HG03521 (cell line): ENCODE results near the gene TPR.
A peak's percentile ranks its signal among the peaks of the same experiment; 100 is the strongest.

Source experiments
- ATAC-seq: cut with Tn5 transposase; IDR thresholded peaks from one replicate; pipeline ENCODE4 v1.9.1; 2021; ENCODE audit warnings: mild to moderate bottlenecking, moderate library complexity; ENCODE audit not compliant: unreplicated experiment

TPR gene

GRCh38 chr1:186330758-186331157 is 44.3 kb downstream of the TPR start:
- ATAC-seq, result no peak

DNA sequence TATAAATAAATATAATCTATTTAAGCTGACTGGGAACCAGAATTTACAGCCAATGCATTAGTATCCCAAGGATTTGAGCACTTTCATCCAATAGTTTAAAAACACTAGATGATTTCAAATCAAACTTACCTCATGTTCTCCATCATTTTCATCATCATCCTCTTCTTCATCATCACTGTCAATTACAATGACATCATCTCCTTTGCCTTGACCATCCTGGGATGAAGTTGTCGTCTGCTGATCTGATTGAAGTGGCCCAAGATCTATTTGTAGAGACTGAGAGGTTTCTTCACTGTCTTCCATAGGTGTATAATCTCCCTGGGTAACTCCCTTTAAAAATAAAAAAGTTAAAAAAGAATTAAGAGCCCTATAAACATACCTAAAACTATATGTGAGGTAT is 47.7 kb downstream of the TPR start:
- no peak for ATAC-seq

DNA sequence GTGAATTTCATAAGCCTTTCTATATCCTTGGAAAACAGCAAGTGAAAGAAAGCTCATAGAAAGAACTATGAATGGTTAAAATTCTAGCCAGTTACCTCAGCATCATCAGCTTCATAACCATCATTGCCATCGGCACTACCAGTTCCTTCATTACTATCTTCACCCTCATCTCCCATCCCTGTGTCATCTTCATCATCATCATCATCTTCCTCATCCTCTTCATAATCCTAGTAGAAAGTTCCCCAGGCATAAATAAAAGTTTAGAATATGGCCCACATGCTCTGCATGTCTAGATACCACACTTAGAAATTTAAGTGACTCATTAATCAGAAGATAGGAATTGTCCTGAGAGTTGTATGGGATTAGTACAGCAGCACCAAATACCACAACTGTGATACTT is 49.0 kb downstream of the TPR start:
- ATAC-seq, result no peak

GRCh38 chr1:186325239-186325638 is 49.8 kb downstream of the TPR start:
- ATAC-seq, result no peak

DNA sequence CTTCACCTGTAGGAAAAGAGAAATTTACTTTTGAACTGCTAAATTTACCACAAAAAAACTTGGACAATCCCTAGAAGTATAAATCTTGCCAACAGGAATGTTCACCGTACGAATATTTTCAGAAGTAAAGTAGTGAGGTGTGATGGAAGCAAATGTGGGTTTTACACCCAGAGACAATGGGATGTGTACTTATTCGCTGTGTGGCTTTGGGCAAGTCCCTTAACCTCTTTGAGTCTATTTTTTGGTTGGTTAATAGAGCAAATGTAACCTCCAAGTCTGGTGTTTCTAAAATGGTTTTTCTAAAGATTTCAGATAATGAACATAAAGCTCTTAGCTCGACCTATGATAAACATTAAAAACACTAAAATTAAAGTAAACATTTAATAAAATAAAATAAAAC is 51.2 kb downstream of the TPR start:
- ATAC-seq, result no peak

DNA sequence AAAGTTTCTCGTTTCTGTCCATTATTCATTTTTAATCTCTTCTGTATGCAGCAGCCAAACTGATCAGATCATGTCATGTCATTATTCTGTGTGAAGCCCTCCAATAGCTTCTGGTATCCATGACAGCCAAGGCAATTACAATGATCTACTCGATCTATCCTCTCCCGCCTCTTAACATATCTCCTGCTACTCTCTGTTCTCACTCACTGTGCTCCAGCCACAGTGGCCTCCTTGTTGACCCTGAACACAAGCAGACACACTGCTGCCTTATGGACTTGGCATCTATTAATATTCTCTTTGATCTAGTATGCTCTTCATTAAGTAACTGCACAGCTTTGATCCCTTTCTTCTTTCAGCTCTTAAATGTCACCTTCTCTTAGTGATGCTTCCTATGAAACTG is 59.5 kb downstream of the TPR start:
- ATAC-seq, result no peak

- no peak for ATAC-seq
Observed at GRCh38 chr1:186311375-186312051, 63.5 kb downstream of the TPR start.

- ATAC-seq, result no peak
Observed at GRCh38 chr1:186310307-186310706, 64.7 kb downstream of the TPR start.

- no peak for ATAC-seq
Observed at GRCh38 chr1:186308264-186309060, 66.6 kb downstream of the TPR start.

DNA sequence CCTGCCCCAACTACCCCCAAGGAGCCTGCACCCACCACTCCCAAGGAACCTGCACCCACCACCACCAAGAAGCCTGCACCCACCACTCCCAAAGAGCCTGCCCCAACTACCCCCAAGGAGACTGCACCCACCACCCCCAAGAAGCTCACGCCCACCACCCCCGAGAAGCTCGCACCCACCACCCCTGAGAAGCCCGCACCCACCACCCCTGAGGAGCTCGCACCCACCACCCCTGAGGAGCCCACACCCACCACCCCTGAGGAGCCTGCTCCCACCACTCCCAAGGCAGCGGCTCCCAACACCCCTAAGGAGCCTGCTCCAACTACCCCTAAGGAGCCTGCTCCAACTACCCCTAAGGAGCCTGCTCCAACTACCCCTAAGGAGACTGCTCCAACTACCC is 67.6 kb downstream of the TPR start:
- ATAC-seq, result no peak

GRCh38 chr1:186306533-186306932 is 68.5 kb downstream of the TPR start:
- no peak for ATAC-seq

DNA sequence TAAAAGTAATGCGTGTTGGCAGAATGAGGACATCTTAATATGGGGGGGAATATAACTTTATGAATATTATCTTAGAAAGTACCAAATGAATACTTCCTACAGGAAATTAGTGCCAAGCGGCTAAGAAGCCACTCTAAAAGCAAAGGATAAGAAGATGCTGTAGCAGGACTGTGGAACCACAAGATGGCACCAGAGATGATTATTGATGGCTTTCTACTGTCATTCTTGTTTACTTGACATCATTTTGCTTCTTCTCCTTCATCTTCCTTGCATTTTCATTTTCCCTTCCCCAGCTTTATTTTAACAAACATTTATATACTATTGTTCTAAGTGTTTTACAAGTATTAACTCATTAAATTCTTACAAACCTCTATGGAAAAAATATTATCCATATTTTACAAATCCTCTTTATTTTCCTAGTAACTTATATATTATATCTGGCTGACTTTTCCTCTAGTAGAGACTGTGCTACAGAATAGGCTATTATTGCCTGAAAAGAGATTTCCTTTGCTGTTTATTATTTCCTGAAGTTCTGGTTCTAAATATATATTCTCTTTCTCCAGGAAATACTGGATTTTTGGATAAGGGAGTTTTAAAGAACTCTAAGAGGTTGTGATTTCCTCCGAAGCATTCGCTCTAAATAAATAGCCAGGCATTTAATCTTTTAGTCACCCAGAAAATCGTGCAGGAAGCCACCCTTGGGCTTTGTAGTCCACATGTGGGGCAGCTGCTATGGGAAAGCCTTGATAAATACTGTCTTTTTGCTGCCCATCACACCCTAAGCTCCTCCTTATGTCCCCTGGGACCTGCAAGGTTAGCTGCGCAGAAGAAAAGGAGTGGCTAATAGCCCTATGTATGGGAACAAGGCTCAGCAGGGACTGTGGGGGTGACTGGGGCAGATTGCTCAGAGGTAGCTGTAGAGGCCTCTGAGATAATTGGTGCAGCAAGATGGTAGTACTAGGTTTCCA is 69.8 kb downstream of the TPR start:
- peak; percentile 83 for ATAC-seq

DNA sequence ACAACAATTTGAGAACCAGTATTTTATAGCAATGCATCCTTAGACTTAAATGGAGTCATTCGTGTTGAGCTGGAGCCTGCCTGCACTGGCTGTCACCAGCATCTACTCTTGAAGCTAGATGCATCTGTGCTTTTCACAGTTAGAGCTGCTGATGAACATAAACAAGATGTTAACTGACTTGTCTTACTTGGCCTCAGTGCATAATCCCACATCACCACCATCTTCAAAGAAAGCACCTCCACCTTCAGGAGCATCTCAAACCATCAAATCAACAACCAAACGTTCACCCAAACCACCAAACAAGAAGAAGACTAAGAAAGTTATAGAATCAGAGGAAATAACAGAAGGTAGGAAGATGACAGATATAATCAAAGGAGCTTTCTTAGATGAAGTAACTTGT is 71.1 kb downstream of the TPR start:
- ATAC-seq, result no peak

DNA sequence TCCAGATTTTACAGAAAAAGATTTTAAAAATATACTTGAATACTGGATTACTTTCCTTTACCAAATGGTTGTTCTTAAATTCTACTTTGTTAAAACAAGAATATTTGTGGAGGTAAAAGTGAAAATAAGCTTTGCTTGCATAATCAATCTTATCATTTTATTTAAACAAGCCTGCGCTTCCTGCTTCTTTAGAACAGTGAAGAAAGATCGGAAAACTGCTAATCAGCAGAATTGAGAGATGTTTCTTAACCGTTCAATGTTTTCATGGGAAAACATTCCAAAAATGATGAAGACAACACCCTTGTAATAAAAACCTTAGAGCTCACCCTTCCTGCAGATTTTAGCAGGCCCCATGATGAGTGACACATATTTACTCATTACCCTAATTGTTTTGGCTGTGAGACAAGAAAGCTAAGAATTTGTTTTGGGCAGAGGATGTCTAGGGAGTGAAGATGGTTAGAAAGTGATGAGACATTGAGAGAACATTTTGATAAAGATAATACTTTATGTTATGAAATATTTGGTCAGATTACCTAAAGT is 72.6 kb downstream of the TPR start:
- ATAC-seq, result no peak

DNA sequence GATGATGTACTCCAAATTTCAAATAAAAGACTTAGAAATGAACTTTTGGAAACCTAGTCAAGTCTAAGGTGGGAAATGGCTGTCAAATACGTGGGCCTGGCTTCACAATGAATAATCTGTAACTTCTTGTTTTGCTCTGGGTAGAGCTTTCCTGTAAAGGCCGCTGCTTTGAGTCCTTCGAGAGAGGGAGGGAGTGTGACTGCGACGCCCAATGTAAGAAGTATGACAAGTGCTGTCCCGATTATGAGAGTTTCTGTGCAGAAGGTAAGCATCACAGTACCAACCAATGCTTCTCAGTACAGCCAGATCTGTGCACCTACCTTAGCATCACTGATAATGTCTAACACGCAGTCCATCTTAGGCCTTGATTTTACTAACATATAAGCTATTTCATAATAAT is 73.6 kb downstream of the TPR start:
- ATAC-seq, result no peak

DNA sequence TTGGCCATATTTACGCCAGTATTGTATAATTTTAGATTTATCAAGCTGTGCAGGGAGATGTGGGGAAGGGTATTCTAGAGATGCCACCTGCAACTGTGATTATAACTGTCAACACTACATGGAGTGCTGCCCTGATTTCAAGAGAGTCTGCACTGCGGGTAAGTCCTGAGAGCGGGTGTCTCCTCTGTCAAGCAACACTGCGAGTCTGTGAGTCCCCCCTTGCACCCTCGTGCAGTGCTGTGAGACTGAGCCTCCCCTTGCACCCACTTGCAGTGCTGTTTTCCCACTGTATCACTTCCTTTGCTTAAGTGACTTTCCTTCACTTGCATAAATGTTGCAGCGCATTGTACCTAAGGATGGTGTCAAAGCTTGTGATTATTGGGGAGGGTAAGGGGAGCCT is 75.0 kb downstream of the TPR start:
- ATAC-seq, result no peak

GRCh38 chr1:186299570-186299969 is 75.5 kb downstream of the TPR start:
- no peak for ATAC-seq

DNA sequence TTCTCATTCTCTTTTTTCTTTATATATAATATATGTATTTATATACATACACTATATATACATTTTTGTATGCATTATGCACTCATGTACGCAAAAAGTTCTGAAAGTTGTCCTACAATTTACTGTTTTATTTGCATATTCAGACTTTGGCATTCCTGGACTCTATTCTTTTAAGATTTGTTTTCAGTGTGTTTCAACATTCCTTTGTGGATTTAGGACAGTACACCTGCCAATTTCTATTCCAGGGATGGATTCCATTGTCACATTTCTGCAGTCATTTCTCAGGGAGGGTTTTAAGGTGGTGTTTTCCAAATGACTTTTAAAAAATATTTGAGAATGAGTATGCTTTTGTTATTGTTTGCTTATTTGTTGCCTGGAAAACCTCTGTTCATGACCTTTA is 76.2 kb downstream of the TPR start:
- ATAC-seq, result no peak

DNA sequence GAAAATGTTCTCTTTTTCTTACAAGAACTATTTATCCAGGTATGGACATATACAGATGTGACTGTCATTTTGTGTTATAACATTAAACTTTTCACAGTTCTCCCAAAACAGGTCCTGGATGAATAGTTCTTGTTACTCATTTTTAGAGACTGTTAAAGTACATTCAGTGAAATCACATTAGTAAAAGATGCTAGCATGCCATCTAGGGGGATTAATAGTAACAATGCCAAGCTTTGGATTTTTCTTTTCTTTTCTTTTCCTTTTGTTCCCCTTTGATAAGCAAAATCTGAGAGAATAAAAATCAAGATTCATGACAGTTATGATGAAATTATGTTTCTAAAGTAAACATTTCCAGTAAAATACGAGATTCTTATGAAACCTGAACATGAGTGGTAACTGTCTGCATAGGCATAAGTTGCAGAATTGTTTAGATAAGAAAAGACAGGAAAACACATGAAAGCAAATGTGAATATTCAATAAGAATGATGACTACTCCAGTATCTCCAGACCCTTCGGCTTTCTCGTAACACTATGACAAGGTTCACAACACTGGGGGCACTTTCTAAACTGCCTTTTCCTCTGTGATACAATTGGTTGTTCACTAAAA is 77.5 kb downstream of the TPR start:
- ATAC-seq, result no peak

DNA sequence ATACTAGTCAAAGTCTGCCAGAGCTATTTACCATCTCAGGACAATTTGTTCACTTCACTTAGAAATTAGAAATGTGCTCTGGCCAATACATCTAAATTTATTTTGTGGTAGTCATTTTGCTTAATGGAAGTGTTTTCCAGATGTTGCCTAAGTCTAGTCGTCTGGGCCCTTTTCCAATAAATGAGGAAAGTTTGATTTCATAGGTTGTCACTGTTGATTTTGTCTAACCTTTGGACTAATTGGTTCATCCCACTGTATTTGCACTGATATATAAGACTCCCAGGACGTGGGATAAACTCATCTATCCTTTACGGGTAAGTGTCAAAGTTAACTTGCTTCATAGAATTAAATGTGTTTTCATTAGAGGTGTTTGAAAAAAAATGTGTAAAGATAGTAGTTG is 79.1 kb downstream of the TPR start, which contains the start of gene PRG4:
Gene PRG4, plus strand, starts transcription at position 300 of the 400 bp plus-strand sequence.
- no peak for ATAC-seq

DNA sequence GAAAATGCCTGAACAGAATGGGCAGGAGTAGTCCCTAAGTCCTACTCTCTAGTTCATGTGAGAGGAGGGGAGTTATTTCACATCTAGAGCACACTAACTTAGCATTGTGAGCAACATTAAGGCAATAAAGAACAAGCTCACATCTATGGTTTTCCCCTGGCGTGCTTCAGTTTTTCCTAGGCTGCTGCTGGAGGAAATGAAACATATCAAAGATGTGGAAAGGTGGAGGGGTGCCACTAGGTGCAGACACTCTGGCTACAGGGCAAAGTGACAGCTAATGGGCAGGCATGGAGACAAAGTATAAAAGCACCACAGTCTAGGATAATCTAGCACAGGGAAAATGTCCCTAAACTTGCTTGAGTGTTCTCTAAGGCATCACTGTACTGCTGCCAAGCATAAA is 82.2 kb downstream of the TPR start:
- ATAC-seq, result no peak
